ENCODE data around the gene GNMT. TPM values are rescaled to one million over a fixed set of nuclear protein-coding genes. Genes with fewer than 3 reads are reported as not detected.

Gene GNMT
- total and polyA plus RNA-seq, 4 donors, result 0.20 to 5.1 (median 1.8) TPM

- Histone ChIP-seq H3K27me3 (ENCODE audit: control insufficient read depth, insufficient read depth, low read length) (no peaks in the 10 kb centered on the region), H3K4me3 (ENCODE audit: low read depth, low read length) (no peak overlapping the region), H3K36me3 (ENCODE audit: control insufficient read depth, insufficient read depth, low read length) (peaks cover 76% of the 10 kb centered on the region), H3K4me1 (ENCODE audit: control insufficient read depth, insufficient read depth, low read length) (no peaks in the 10 kb centered on the region), H3K27ac (ENCODE audit: low read depth, low read length) (no peak overlapping the region), H3K9me3 (ENCODE audit: control insufficient read depth, insufficient read depth, low read length) (no peaks in the 10 kb centered on the region)
- DNase-seq (ENCODE audit: low read depth in 4 of 6, low spot score in 6 of 6), result no peak
- WGBS (ENCODE audit: insufficient coverage), result 94% methylated on average over 1 of the region's 5 CpGs
Observed at GRCh38 chr6:43005844-43006243, 45.3 kb downstream of the GNMT start.

GRCh38 chr6:43006251-43006650 lies 45.7 kb downstream of the GNMT start:
- Histone ChIP-seq H3K27ac (ENCODE audit: low read depth, low read length) (no peak overlapping the region), H3K27me3 (ENCODE audit: control insufficient read depth, insufficient read depth, low read length) (no peaks in the 10 kb centered on the region), H3K9me3 (ENCODE audit: control insufficient read depth, insufficient read depth, low read length) (no peaks in the 10 kb centered on the region), H3K4me1 (ENCODE audit: control insufficient read depth, insufficient read depth, low read length) (no peaks in the 10 kb centered on the region), H3K4me3 (ENCODE audit: low read depth, low read length) (no peak overlapping the region), H3K36me3 (ENCODE audit: control insufficient read depth, insufficient read depth, low read length) (peaks cover 78% of the 10 kb centered on the region)
- no peak for DNase-seq (ENCODE audit: low read depth in 4 of 6, low spot score in 6 of 6)
- WGBS (ENCODE audit: insufficient coverage), result 95% methylated on average over 10 of the region's 11 CpGs

GRCh38 chr6:43007126-43007525 lies 46.6 kb downstream of the GNMT start:
- Histone ChIP-seq H3K27me3 (ENCODE audit: control insufficient read depth, insufficient read depth, low read length) (no peaks in the 10 kb centered on the region), H3K4me1 (ENCODE audit: control insufficient read depth, insufficient read depth, low read length) (peaks cover 7% of the 10 kb centered on the region), H3K4me3 (ENCODE audit: low read depth, low read length) (no peak overlapping the region), H3K9me3 (ENCODE audit: control insufficient read depth, insufficient read depth, low read length) (no peaks in the 10 kb centered on the region), H3K36me3 (ENCODE audit: control insufficient read depth, insufficient read depth, low read length) (peaks cover 82% of the 10 kb centered on the region), H3K27ac (ENCODE audit: low read depth, low read length) (no peak overlapping the region)
- DNase-seq (ENCODE audit: low read depth in 4 of 6, low spot score in 6 of 6), result no peak
- WGBS (ENCODE audit: insufficient coverage), result 95% methylated on average over 7 of the region's 9 CpGs

- peak in 2 of 6 donors; percentile 43 to 71 for DNase-seq (ENCODE audit: low read depth in 4 of 6, low spot score in 6 of 6)
- Histone ChIP-seq H3K27ac (ENCODE audit: low read depth, low read length) (no peak overlapping the region), H3K9me3 (ENCODE audit: control insufficient read depth, insufficient read depth, low read length) (no peaks in the 10 kb centered on the region), H3K4me1 (ENCODE audit: control insufficient read depth, insufficient read depth, low read length) (peaks cover 23% of the 10 kb centered on the region), H3K27me3 (ENCODE audit: control insufficient read depth, insufficient read depth, low read length) (no peaks in the 10 kb centered on the region), H3K4me3 (ENCODE audit: low read depth, low read length) (no peak overlapping the region), H3K36me3 (ENCODE audit: control insufficient read depth, insufficient read depth, low read length) (peaks cover 74% of the 10 kb centered on the region)
- 62% methylated on average over 5 of the region's 6 CpGs for WGBS (ENCODE audit: insufficient coverage)
Observed at GRCh38 chr6:43009124-43009523, 48.6 kb downstream of the GNMT start.

- 82% methylated on average over 5 of the region's 6 CpGs for WGBS (ENCODE audit: insufficient coverage)
- H3K36me3 ChIP-seq (ENCODE audit: control insufficient read depth, insufficient read depth, low read length), result peaks cover 64% of the 10 kb centered on the region
Observed at GRCh38 chr6:43011207-43011606, 50.7 kb downstream of the GNMT start.

GRCh38 chr6:43012364-43012763 lies 51.8 kb downstream of the GNMT start:
- Histone ChIP-seq H3K4me3 (ENCODE audit: low read depth, low read length) (no peak overlapping the region), H3K27me3 (ENCODE audit: control insufficient read depth, insufficient read depth, low read length) (no peaks in the 10 kb centered on the region), H3K27ac (ENCODE audit: low read depth, low read length) (no peak overlapping the region), H3K36me3 (ENCODE audit: control insufficient read depth, insufficient read depth, low read length) (peaks cover 60% of the 10 kb centered on the region), H3K9me3 (ENCODE audit: control insufficient read depth, insufficient read depth, low read length) (no peaks in the 10 kb centered on the region), H3K4me1 (ENCODE audit: control insufficient read depth, insufficient read depth, low read length) (peaks cover 51% of the 10 kb centered on the region)
- 85% methylated on average over 5 of the region's 6 CpGs for WGBS (ENCODE audit: insufficient coverage)
- no peak for DNase-seq (ENCODE audit: low read depth in 4 of 6, low spot score in 6 of 6)

More at GRCh38 chr6:43011207-43011606, 50.7 kb downstream of the GNMT start:
- Histone ChIP-seq H3K27me3 (ENCODE audit: control insufficient read depth, insufficient read depth, low read length) (no peaks in the 10 kb centered on the region), H3K9me3 (ENCODE audit: control insufficient read depth, insufficient read depth, low read length) (no peaks in the 10 kb centered on the region), H3K27ac (ENCODE audit: low read depth, low read length) (no peak overlapping the region), H3K4me3 (ENCODE audit: low read depth, low read length) (no peak overlapping the region), H3K4me1 (ENCODE audit: control insufficient read depth, insufficient read depth, low read length) (peaks cover 41% of the 10 kb centered on the region)
- DNase-seq (ENCODE audit: low read depth in 4 of 6, low spot score in 6 of 6), result no peak

- Histone ChIP-seq H3K27ac (ENCODE audit: low read depth, low read length) (peak overlapping the region; percentile 67), H3K36me3 (ENCODE audit: control insufficient read depth, insufficient read depth, low read length) (peaks cover 60% of the 10 kb centered on the region), H3K4me3 (ENCODE audit: low read depth, low read length) (peak overlapping the region; percentile 76), H3K27me3 (ENCODE audit: control insufficient read depth, insufficient read depth, low read length) (no peaks in the 10 kb centered on the region), H3K9me3 (ENCODE audit: control insufficient read depth, insufficient read depth, low read length) (no peaks in the 10 kb centered on the region), H3K4me1 (ENCODE audit: control insufficient read depth, insufficient read depth, low read length) (peaks cover 51% of the 10 kb centered on the region)
- 4% methylated on average over 25 of the region's 25 CpGs for WGBS (ENCODE audit: insufficient coverage)
- DNase-seq (ENCODE audit: low read depth in 4 of 6, low spot score in 6 of 6), result peak in 1 of 6 donors; percentile 4
Observed at GRCh38 chr6:43013097-43013842, 52.7 kb downstream of the GNMT start.

Other genes with a start within 250 kb of the GNMT start
- 1 to 10 TPM; 5.8 to 9.0 TPM for gene PRPH2, start 238.2 kb upstream of the GNMT start, total RNA-seq
- gene PRPH2, start 238.2 kb upstream of the GNMT start, polyA plus RNA-seq (ENCODE audit: insufficient read length in 2 of 2), result 1 to 10 TPM; 5.1 to 7.3 TPM
- gene TBCC, start 214.7 kb upstream of the GNMT start, total RNA-seq, result 10 to 100 TPM; 32.8 to 35.8 TPM
- 10 to 100 TPM; 24.3 to 26.1 TPM for gene TBCC, start 214.7 kb upstream of the GNMT start, polyA plus RNA-seq (ENCODE audit: insufficient read length in 2 of 2)
- gene BICRAL, start 178.7 kb upstream of the GNMT start, total RNA-seq, result 10 to 100 TPM; 13.1 to 17.0 TPM
- gene BICRAL, start 178.7 kb upstream of the GNMT start, polyA plus RNA-seq (ENCODE audit: insufficient read length in 2 of 2), result 10 to 100 TPM; 13.7 to 14.0 TPM
- gene RPL7L1, start 81.1 kb upstream of the GNMT start, total RNA-seq, result 100 to 1,000 TPM; 105 to 117 TPM
- gene RPL7L1, start 81.1 kb upstream of the GNMT start, polyA plus RNA-seq (ENCODE audit: insufficient read length in 2 of 2), result 100 to 1,000 TPM; 105 to 111 TPM
- under 1 TPM in 1 of 2 donors, not detected in 1; 0.50 TPM for gene PTCRA, start 44.7 kb upstream of the GNMT start, total RNA-seq
- under 1 TPM in 1 of 2 donors, not detected in 1; 0.29 TPM for gene PTCRA, start 44.7 kb upstream of the GNMT start, polyA plus RNA-seq (ENCODE audit: insufficient read length in 2 of 2)
- 10 to 100 TPM; 20.5 to 35.3 TPM for gene CNPY3, start 31.3 kb upstream of the GNMT start, total RNA-seq
- gene CNPY3, start 31.3 kb upstream of the GNMT start, polyA plus RNA-seq (ENCODE audit: insufficient read length in 2 of 2), result 10 to 100 TPM; 51.0 to 60.3 TPM
- gene PEX6, start 18.4 kb downstream of the GNMT start, total RNA-seq, result 10 to 100 TPM; 17.7 to 21.1 TPM
- gene PEX6, start 18.4 kb downstream of the GNMT start, polyA plus RNA-seq (ENCODE audit: insufficient read length in 2 of 2), result 10 to 100 TPM; 26.7 to 29.5 TPM
- gene PPP2R5D, start 23.8 kb downstream of the GNMT start, total RNA-seq, result 10 to 100 TPM; 42.9 to 56.6 TPM
- 10 to 100 TPM; 80.3 to 86.8 TPM for gene PPP2R5D, start 23.8 kb downstream of the GNMT start, polyA plus RNA-seq (ENCODE audit: insufficient read length in 2 of 2)
- gene MEA1, start 53.2 kb downstream of the GNMT start, total RNA-seq, result 100 to 1,000 TPM in 1 of 2 donors, 10 to 100 TPM in 1; 31.5 to 106 TPM
- 100 to 1,000 TPM; 105 to 109 TPM for gene MEA1, start 53.2 kb downstream of the GNMT start, polyA plus RNA-seq (ENCODE audit: insufficient read length in 2 of 2)
- 100 to 1,000 TPM; 106 to 121 TPM for gene KLHDC3, start 53.5 kb downstream of the GNMT start, total RNA-seq
- 100 to 1,000 TPM; 133 to 136 TPM for gene KLHDC3, start 53.5 kb downstream of the GNMT start, polyA plus RNA-seq (ENCODE audit: insufficient read length in 2 of 2)
- gene RRP36, start 60.9 kb downstream of the GNMT start, total RNA-seq, result 10 to 100 TPM; 51.8 to 71.2 TPM
- 10 to 100 TPM; 71.7 to 74.4 TPM for gene RRP36, start 60.9 kb downstream of the GNMT start, polyA plus RNA-seq (ENCODE audit: insufficient read length in 2 of 2)
- 10 to 100 TPM; 15.2 to 36.1 TPM for gene CUL7, start 93.1 kb downstream of the GNMT start, total RNA-seq
- gene CUL7, start 93.1 kb downstream of the GNMT start, polyA plus RNA-seq (ENCODE audit: insufficient read length in 2 of 2), result 10 to 100 TPM; 21.1 to 24.4 TPM
- 10 to 100 TPM; 11.8 to 29.7 TPM for gene MRPL2, start 98.7 kb downstream of the GNMT start, total RNA-seq
- gene MRPL2, start 98.7 kb downstream of the GNMT start, polyA plus RNA-seq (ENCODE audit: insufficient read length in 2 of 2), result 10 to 100 TPM; 50.3 to 57.1 TPM
- gene KLC4, start 98.9 kb downstream of the GNMT start, total RNA-seq, result 10 to 100 TPM; 23.4 to 49.9 TPM
- 10 to 100 TPM; 42.8 to 77.4 TPM for gene KLC4, start 98.9 kb downstream of the GNMT start, polyA plus RNA-seq (ENCODE audit: insufficient read length in 2 of 2)
- 100 to 1,000 TPM in 1 of 2 donors, 10 to 100 TPM in 1; 43.7 to 126 TPM for gene PTK7, start 115.6 kb downstream of the GNMT start, total RNA-seq
- 10 to 100 TPM; 61.9 to 89.6 TPM for gene PTK7, start 115.6 kb downstream of the GNMT start, polyA plus RNA-seq (ENCODE audit: insufficient read length in 2 of 2)
- gene SRF, start 210.5 kb downstream of the GNMT start, total RNA-seq, result 10 to 100 TPM in 1 of 2 donors, 1 to 10 TPM in 1; 6.8 to 17.7 TPM
- gene SRF, start 210.5 kb downstream of the GNMT start, polyA plus RNA-seq (ENCODE audit: insufficient read length in 2 of 2), result 10 to 100 TPM; 20.2 to 21.7 TPM
- gene CUL9, start 221.4 kb downstream of the GNMT start, total RNA-seq, result 10 to 100 TPM; 20.8 to 43.2 TPM
- 10 to 100 TPM; 42.2 to 68.5 TPM for gene CUL9, start 221.4 kb downstream of the GNMT start, polyA plus RNA-seq (ENCODE audit: insufficient read length in 2 of 2)